ENCODE data around the gene CHRNG.

DNA sequence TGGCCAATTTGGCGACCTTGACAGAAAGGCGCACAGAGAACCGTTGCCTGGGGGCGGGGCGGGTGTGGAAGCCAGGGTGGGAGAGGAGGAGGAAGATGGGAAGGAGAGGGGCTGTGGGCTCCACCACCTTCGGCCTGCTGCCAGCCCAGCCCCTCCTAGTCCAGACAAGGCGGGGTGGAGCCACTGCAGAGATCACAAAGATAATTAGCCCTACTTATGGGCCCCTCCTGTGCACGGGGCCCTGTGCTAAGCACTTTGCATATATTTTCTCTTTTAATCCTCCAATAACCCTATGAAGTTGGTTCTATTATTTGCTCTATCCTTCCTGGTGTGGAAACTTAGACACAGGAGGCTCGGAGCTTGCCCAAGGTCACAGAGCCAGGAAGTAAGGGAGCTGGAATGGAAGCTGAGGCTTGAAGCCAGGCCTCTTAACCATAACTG lies 38.1 kb upstream of the CHRNG start:
- no peak for TF ChIP-seq EZH2 (IDR thresholded peaks at IDR 0.05; ENCODE audit: insufficient read depth, low read length)
- TF ChIP-seq, protein P1, sequence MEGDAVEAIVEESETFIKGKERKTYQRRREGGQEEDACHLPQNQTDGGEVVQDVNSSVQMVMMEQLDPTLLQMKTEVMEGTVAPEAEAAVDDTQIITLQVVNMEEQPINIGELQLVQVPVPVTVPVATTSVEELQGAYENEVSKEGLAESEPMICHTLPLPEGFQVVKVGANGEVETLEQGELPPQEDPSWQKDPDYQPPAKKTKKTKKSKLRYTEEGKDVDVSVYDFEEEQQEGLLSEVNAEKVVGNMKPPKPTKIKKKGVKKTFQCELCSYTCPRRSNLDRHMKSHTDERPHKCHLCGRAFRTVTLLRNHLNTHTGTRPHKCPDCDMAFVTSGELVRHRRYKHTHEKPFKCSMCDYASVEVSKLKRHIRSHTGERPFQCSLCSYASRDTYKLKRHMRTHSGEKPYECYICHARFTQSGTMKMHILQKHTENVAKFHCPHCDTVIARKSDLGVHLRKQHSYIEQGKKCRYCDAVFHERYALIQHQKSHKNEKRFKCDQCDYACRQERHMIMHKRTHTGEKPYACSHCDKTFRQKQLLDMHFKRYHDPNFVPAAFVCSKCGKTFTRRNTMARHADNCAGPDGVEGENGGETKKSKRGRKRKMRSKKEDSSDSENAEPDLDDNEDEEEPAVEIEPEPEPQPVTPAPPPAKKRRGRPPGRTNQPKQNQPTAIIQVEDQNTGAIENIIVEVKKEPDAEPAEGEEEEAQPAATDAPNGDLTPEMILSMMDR (IDR thresholded peaks at IDR 0.05; ENCODE audit: insufficient read depth, low read depth, low read length) = no peak
